Gastrocnemius medialis (tissue), 4 donors: ENCODE results near the gene ELFN2.

Source experiments
- POLR2A ChIP-seq, 2 donors: fragments of 450-650 bp; IDR thresholded peaks; one replicate each; pipeline ENCODE4 v1.6.1; 2017; ENCODE audit warnings: antibody characterized with exemption in 2 of 2, mild to moderate bottlenecking in 2 of 2, moderate library complexity in 2 of 2
- TF ChIP-seq, protein P1 (sequence below), 5 experiments: fragments of 450-650 bp in 3 of 5; fragments of 200-600 bp in 2 of 5; sonication (generic) in 2 of 5; IDR thresholded peaks in 4 of 5; conservative IDR thresholded peaks in 1 of 5; 1 replicate in 4 of 5; 2 replicates in 1 of 5; pipeline ENCODE4 v1.5.1; 2016 to 2019; ENCODE audit warnings: antibody characterized with exemption in 5 of 5, mild to moderate bottlenecking in 3 of 5, moderate library complexity in 3 of 5

DNA sequence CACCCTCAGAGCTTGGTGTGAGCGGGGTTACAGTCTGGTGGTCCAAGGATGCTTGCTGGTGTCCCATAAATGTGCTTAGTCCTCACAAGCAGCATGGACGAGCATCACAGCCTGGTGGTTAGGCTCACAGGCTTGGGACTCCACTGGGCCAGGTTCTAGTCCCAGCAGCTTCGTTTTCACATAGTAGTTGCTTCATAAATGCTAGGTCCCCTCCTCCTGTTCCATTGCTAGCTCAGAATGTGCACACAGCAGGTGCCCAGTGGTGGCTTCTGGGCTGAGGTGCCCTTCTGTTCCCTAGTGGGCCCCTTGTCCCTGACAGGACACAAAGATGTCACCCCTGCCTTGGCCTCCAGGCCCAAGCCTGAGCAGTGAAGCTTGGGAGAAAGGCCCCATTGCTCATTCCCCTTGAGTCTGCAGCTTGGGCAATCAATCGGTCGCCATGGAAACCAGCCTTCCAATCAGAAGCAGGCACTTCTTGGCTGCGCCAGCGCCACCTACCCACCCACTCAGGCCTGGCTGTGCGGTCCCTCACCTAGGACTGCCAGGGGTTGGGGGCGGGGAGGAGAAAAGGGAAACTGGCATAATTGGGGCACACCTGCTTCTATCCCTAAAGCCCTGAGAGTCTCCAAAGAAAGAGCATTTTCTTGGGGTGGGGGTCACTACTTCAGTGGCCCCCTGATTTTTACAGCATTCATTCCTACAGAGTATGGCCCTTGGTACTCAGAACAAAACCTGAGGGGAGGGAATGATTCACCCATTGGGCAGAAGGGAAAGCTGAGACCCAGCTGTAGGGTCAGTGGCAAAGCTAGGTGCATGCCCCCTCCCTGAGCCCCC lies 96.9 kb downstream of the ELFN2 start:
- TF ChIP-seq, protein P1, sequence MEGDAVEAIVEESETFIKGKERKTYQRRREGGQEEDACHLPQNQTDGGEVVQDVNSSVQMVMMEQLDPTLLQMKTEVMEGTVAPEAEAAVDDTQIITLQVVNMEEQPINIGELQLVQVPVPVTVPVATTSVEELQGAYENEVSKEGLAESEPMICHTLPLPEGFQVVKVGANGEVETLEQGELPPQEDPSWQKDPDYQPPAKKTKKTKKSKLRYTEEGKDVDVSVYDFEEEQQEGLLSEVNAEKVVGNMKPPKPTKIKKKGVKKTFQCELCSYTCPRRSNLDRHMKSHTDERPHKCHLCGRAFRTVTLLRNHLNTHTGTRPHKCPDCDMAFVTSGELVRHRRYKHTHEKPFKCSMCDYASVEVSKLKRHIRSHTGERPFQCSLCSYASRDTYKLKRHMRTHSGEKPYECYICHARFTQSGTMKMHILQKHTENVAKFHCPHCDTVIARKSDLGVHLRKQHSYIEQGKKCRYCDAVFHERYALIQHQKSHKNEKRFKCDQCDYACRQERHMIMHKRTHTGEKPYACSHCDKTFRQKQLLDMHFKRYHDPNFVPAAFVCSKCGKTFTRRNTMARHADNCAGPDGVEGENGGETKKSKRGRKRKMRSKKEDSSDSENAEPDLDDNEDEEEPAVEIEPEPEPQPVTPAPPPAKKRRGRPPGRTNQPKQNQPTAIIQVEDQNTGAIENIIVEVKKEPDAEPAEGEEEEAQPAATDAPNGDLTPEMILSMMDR (IDR thresholded peaks at IDR 0.05 in 4 of 5, conservative IDR thresholded peaks at IDR 0.05 in 1 of 5), result no peak
- no peak for TF ChIP-seq POLR2A (IDR thresholded peaks at IDR 0.05)
